ENCODE results near the gene CRIM1.

Gene CRIM1

DNA sequence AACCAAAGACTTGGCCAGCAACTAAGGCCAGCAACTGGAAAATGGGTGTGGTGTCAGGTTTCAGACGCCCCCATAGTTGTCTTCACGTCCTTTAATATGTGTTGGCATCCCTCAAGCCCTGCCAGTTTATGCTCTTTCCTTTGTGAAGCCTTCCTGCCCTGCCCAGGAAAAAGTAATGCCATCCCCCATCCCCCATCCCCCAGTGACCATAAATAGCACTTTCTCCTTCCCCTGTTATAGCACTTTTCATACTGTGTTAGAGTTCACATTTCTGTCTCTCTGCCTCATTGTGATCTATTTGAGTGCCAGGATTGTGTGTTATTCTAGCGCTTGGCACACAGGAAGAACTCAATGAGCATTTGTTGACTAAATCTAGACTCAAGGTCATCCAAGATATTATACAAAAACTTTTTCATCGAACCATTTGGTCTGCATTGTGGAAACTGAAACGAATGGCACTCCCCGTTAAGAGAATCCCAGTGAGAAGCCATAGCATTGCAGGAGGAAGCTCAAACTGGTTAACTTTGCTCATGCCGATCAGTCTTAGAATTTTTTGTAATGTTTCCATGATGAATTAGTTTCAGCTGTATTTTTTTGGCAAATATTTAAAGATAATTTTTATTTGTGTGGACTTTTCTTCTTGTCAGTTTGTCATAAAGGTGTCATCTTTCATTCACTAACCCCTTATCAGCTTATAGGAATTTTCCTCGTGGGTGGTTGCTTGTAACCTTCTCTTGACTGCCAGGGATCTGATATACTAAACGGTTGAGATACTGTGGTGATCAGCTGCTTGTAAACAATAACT is 15.7 kb downstream of the CRIM1 start:
- Histone ChIP-seq H3K9me3 (ENCODE audit: insufficient read depth, low read length) (no peaks in the 10 kb centered on the region), H3K36me3 (ENCODE audit: insufficient read depth, insufficient read length, low read length) (peaks cover 9% of the 10 kb centered on the region), H3K4me3 (ENCODE audit: insufficient read length, low read depth) (no peak overlapping the region), H3K9ac (ENCODE audit: insufficient read length, low read depth) (no peak overlapping the region), H3K4me1 (ENCODE audit: insufficient read depth, insufficient read length) (no peaks in the 10 kb centered on the region), H3K27me3 (ENCODE audit: insufficient read depth, insufficient read length) (no peaks in the 10 kb centered on the region)
- no peak for TF ChIP-seq ZNF274 (IDR thresholded peaks at IDR 0.05; ENCODE audit: low read depth, low read length)
- no peak for TF ChIP-seq SUZ12 (IDR thresholded peaks at IDR 0.05; ENCODE audit: extremely low read depth, insufficient read depth, insufficient read length)
- TF ChIP-seq YY1 (IDR thresholded peaks at IDR 0.05; ENCODE audit: insufficient read depth, insufficient read length) = no peak
- no peak for DNase-seq (ENCODE audit: low read depth, low spot score)

DNA sequence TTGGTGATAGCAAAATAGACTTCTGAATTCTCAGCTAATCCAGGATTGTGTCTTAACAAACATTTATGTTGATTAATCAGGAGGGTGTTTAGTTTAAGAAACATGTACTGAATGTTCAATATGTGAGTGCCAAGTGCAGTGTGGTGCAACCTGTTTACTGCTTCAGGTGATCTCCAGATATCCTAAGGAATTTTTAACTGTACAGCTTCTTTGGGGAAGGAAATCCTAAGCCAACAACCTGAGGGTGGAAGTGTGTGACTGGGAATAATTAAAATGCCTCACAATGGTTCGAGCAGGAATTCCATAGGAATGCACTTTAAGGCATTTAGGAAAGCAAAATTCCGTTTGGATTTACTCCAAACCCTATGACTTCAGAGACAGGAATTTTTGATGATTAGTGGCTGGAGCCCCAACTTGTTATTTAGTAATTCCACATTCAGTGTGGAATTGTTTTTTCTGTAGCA is 16.4 kb downstream of the CRIM1 start:
- Histone ChIP-seq H3K4me1 (ENCODE audit: insufficient read depth, insufficient read length) (no peaks in the 10 kb centered on the region), H3K9ac (ENCODE audit: insufficient read length, low read depth) (no peak overlapping the region), H3K36me3 (ENCODE audit: insufficient read depth, insufficient read length, low read length) (peaks cover 11% of the 10 kb centered on the region), H3K9me3 (ENCODE audit: insufficient read depth, low read length) (no peaks in the 10 kb centered on the region), H3K4me3 (ENCODE audit: insufficient read length, low read depth) (no peak overlapping the region), H3K27me3 (ENCODE audit: insufficient read depth, insufficient read length) (no peaks in the 10 kb centered on the region)
- TF ChIP-seq SUZ12 (IDR thresholded peaks at IDR 0.05; ENCODE audit: extremely low read depth, insufficient read depth, insufficient read length) = no peak
- no peak for TF ChIP-seq ZNF274 (IDR thresholded peaks at IDR 0.05; ENCODE audit: low read depth, low read length)
- TF ChIP-seq YY1 (IDR thresholded peaks at IDR 0.05; ENCODE audit: insufficient read depth, insufficient read length) = no peak
- no peak for DNase-seq (ENCODE audit: low read depth, low spot score)

DNA sequence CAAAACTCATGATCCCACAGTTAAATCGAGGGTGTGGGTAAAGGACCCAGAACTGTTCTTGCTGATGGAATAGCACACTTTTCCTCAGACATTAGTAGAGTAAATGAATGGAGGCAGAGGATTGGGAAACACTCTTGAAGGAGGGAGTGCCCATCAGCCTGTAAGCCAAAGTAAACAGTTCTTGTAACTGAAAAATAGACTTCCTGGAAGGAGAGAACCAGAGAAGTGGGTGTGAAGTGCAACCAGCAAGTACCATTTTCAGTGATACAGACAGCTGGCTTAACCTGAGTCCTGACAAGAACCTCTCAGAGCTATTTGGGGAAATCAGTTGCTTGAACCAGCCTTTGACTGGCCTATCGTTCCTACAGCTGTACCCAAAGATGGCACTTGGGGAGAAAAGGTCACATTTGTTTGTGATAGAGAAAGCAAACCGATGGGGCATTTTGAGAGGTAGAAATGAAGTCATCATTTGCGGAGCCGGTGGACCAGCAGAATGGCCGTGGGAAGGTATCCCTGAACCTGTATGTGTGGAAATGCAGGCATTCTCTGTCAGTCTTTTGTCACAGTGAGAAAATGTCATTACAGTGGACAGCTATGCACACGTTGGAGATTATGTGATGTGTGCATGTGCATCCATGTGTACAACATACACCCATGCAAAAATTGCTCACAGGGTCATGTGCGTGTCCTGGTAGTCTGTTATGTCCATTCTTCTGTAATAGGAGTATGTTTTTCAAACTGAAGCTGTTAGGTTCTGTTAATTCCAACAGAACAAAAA is 17.8 kb downstream of the CRIM1 start:
- TF ChIP-seq YY1 (IDR thresholded peaks at IDR 0.05; ENCODE audit: insufficient read depth, insufficient read length) = no peak
- TF ChIP-seq ZNF274 (IDR thresholded peaks at IDR 0.05; ENCODE audit: low read depth, low read length) = no peak
- TF ChIP-seq SUZ12 (IDR thresholded peaks at IDR 0.05; ENCODE audit: extremely low read depth, insufficient read depth, insufficient read length) = no peak
- DNase-seq (ENCODE audit: low read depth, low spot score) = no peak
- H3K36me3 ChIP-seq (ENCODE audit: insufficient read depth, insufficient read length, low read length) = peaks cover 12% of the 10 kb centered on the region
- no peak overlapping the region for H3K9ac ChIP-seq (ENCODE audit: insufficient read length, low read depth)
- no peaks in the 10 kb centered on the region for H3K4me1 ChIP-seq (ENCODE audit: insufficient read depth, insufficient read length)
- no peaks in the 10 kb centered on the region for H3K27me3 ChIP-seq (ENCODE audit: insufficient read depth, insufficient read length)
- H3K9me3 ChIP-seq (ENCODE audit: insufficient read depth, low read length) = no peaks in the 10 kb centered on the region
- no peak overlapping the region for H3K4me3 ChIP-seq (ENCODE audit: insufficient read length, low read depth)

DNA sequence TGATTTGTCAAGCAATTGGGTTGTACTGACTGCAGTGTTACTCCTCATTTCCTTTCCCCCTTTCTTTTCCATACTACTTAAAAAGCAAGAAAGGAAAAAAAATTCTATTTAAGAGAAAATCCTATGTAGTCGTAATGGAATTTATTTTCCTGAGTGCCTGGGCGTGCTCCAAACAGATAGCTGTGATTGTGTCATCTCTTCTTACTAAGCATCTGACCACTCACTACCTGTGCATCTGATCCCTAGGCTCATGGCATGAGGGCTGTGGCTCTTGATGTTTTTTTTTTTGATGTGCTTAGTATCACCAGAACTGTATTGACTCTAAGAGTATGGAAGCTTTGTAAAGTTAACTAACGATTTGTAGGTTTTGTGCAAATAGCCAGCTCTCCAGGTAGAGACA is 19.0 kb downstream of the CRIM1 start:
- TF ChIP-seq SUZ12 (IDR thresholded peaks at IDR 0.05; ENCODE audit: extremely low read depth, insufficient read depth, insufficient read length) (no peak), YY1 (IDR thresholded peaks at IDR 0.05; ENCODE audit: insufficient read depth, insufficient read length) (no peak)
- no peaks in the 10 kb centered on the region for H3K4me1 ChIP-seq (ENCODE audit: insufficient read depth, insufficient read length)
- DNase-seq (ENCODE audit: low read depth, low spot score) = no peak
- no peak overlapping the region for H3K9ac ChIP-seq (ENCODE audit: insufficient read length, low read depth)
- no peaks in the 10 kb centered on the region for H3K9me3 ChIP-seq (ENCODE audit: insufficient read depth, low read length)
- H3K27me3 ChIP-seq (ENCODE audit: insufficient read depth, insufficient read length) = no peaks in the 10 kb centered on the region
- peaks cover 5% of the 10 kb centered on the region for H3K36me3 ChIP-seq (ENCODE audit: insufficient read depth, insufficient read length, low read length)
- H3K4me3 ChIP-seq (ENCODE audit: insufficient read length, low read depth) = no peak overlapping the region

DNA sequence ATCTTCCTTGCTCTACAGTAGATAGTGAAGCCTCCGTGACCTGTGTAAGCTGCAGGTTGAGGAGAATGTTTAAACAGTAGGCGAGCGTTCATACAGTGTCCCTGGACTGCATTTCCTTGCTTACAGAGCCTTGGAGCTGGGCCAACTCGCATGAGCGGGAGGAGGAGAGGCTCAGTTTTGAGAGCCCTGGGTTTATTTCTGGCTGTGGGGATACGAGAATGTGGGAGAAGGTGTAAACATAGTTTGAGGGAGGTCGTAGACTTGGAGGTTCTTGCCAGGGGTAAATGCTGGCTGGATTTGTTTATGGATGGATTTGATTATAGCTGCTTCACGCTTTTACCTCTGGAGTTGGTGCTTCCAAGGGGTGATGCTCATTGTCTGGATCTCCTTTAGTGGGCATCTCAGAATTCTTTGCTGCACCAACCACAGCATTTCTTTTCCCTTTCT is 20.8 kb downstream of the CRIM1 start:
- no peak for TF ChIP-seq SUZ12 (IDR thresholded peaks at IDR 0.05; ENCODE audit: extremely low read depth, insufficient read depth, insufficient read length)
- TF ChIP-seq YY1 (IDR thresholded peaks at IDR 0.05; ENCODE audit: insufficient read depth, insufficient read length) = no peak
- no peak for TF ChIP-seq ZNF274 (IDR thresholded peaks at IDR 0.05; ENCODE audit: low read depth, low read length)
- Histone ChIP-seq H3K27me3 (ENCODE audit: insufficient read depth, insufficient read length) (no peaks in the 10 kb centered on the region), H3K9me3 (ENCODE audit: insufficient read depth, low read length) (no peaks in the 10 kb centered on the region), H3K4me3 (ENCODE audit: insufficient read length, low read depth) (no peak overlapping the region), H3K9ac (ENCODE audit: insufficient read length, low read depth) (no peak overlapping the region), H3K36me3 (ENCODE audit: insufficient read depth, insufficient read length, low read length) (peaks cover 2% of the 10 kb centered on the region), H3K4me1 (ENCODE audit: insufficient read depth, insufficient read length) (no peaks in the 10 kb centered on the region)
- DNase-seq (ENCODE audit: low read depth, low spot score) = no peak

DNA sequence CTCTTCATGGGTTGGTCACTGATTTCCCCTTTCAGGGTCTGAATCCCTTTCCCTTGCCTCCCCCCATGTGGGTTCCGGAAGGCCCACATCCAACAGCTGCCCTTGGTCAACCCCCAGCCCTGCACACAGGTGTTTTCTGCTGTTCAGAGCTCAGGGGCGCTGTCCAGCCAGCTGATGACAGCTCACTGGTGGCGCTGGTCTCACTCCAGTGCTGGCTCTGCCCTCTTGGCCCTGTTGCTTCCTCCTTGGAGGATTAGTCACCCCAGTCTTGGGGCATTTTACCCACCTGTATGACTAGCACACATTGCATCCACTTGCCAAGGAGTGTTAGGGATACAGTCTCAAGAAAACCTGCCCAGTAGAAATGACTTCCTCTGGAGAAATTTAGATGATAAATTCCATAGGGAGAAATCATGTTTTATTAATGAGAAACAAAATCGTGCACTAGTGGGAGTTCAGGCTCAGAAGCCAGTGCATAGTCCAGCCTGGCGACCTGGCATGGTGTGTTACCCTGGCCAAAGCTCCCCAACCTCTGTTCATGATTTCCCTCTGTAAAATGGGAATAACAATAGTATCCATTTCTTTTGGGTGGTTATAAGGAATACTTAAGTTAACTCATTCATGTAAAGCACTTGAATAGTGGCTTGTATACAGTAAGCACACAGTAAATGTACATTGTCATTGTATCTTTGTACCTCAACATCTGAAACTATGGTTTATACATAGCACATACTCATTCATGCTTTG is 21.6 kb downstream of the CRIM1 start:
- no peak for DNase-seq (ENCODE audit: low read depth, low spot score)
- no peaks in the 10 kb centered on the region for H3K27me3 ChIP-seq (ENCODE audit: insufficient read depth, insufficient read length)
- H3K4me3 ChIP-seq (ENCODE audit: insufficient read length, low read depth) = no peak overlapping the region
- H3K4me1 ChIP-seq (ENCODE audit: insufficient read depth, insufficient read length) = no peaks in the 10 kb centered on the region
- no peaks in the 10 kb centered on the region for H3K9me3 ChIP-seq (ENCODE audit: insufficient read depth, low read length)
- H3K9ac ChIP-seq (ENCODE audit: insufficient read length, low read depth) = no peak overlapping the region
- TF ChIP-seq ZNF274 (IDR thresholded peaks at IDR 0.05; ENCODE audit: low read depth, low read length) = no peak
- no peak for TF ChIP-seq SUZ12 (IDR thresholded peaks at IDR 0.05; ENCODE audit: extremely low read depth, insufficient read depth, insufficient read length)
- TF ChIP-seq YY1 (IDR thresholded peaks at IDR 0.05; ENCODE audit: insufficient read depth, insufficient read length) = no peak
- H3K36me3 ChIP-seq (ENCODE audit: insufficient read depth, insufficient read length, low read length) = peaks cover 2% of the 10 kb centered on the region
